Measurements from ENCODE around the gene PARD6G. TPM values are rescaled to one million over a fixed set of nuclear protein-coding genes. Genes with fewer than 3 reads are reported as not detected.

The PARD6G gene
- total and polyA plus RNA-seq, 2 of the 8 experiments (the other 6 are each of a cell fraction or from before 2014, with no cell fraction given) = 11.3 to 17.9 TPM

DNA sequence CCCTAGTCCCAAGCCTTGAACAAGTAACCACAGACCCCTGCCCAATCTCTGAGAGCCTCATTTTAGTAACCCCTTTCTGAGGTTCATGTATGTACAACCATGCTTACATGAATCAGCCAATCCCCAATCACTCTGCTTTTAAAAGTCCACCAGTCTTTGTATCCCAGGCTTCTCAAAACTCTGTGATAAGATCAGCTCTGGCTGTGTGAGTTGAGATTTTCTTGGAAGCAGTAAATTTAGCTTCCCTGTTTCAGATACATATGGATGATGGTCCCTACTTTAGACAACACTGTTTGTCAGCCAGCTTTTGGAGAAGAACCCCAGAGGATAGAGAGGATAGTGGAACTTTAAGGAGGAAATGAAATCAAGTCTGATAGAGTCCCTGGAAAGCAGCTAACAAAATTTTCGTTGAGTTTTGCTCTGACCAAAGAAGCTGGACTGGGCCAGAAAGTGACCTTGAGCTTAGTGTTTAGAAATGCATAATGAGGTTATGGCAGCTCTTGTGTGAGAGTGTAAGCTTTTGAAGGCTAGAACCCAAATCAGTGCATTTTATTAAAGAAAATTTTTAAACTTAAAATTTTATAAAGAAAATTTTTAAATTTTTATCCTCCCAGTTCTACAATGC is 134.6 kb downstream of the PARD6G start (continued):
- TF ChIP-seq, protein P1, sequence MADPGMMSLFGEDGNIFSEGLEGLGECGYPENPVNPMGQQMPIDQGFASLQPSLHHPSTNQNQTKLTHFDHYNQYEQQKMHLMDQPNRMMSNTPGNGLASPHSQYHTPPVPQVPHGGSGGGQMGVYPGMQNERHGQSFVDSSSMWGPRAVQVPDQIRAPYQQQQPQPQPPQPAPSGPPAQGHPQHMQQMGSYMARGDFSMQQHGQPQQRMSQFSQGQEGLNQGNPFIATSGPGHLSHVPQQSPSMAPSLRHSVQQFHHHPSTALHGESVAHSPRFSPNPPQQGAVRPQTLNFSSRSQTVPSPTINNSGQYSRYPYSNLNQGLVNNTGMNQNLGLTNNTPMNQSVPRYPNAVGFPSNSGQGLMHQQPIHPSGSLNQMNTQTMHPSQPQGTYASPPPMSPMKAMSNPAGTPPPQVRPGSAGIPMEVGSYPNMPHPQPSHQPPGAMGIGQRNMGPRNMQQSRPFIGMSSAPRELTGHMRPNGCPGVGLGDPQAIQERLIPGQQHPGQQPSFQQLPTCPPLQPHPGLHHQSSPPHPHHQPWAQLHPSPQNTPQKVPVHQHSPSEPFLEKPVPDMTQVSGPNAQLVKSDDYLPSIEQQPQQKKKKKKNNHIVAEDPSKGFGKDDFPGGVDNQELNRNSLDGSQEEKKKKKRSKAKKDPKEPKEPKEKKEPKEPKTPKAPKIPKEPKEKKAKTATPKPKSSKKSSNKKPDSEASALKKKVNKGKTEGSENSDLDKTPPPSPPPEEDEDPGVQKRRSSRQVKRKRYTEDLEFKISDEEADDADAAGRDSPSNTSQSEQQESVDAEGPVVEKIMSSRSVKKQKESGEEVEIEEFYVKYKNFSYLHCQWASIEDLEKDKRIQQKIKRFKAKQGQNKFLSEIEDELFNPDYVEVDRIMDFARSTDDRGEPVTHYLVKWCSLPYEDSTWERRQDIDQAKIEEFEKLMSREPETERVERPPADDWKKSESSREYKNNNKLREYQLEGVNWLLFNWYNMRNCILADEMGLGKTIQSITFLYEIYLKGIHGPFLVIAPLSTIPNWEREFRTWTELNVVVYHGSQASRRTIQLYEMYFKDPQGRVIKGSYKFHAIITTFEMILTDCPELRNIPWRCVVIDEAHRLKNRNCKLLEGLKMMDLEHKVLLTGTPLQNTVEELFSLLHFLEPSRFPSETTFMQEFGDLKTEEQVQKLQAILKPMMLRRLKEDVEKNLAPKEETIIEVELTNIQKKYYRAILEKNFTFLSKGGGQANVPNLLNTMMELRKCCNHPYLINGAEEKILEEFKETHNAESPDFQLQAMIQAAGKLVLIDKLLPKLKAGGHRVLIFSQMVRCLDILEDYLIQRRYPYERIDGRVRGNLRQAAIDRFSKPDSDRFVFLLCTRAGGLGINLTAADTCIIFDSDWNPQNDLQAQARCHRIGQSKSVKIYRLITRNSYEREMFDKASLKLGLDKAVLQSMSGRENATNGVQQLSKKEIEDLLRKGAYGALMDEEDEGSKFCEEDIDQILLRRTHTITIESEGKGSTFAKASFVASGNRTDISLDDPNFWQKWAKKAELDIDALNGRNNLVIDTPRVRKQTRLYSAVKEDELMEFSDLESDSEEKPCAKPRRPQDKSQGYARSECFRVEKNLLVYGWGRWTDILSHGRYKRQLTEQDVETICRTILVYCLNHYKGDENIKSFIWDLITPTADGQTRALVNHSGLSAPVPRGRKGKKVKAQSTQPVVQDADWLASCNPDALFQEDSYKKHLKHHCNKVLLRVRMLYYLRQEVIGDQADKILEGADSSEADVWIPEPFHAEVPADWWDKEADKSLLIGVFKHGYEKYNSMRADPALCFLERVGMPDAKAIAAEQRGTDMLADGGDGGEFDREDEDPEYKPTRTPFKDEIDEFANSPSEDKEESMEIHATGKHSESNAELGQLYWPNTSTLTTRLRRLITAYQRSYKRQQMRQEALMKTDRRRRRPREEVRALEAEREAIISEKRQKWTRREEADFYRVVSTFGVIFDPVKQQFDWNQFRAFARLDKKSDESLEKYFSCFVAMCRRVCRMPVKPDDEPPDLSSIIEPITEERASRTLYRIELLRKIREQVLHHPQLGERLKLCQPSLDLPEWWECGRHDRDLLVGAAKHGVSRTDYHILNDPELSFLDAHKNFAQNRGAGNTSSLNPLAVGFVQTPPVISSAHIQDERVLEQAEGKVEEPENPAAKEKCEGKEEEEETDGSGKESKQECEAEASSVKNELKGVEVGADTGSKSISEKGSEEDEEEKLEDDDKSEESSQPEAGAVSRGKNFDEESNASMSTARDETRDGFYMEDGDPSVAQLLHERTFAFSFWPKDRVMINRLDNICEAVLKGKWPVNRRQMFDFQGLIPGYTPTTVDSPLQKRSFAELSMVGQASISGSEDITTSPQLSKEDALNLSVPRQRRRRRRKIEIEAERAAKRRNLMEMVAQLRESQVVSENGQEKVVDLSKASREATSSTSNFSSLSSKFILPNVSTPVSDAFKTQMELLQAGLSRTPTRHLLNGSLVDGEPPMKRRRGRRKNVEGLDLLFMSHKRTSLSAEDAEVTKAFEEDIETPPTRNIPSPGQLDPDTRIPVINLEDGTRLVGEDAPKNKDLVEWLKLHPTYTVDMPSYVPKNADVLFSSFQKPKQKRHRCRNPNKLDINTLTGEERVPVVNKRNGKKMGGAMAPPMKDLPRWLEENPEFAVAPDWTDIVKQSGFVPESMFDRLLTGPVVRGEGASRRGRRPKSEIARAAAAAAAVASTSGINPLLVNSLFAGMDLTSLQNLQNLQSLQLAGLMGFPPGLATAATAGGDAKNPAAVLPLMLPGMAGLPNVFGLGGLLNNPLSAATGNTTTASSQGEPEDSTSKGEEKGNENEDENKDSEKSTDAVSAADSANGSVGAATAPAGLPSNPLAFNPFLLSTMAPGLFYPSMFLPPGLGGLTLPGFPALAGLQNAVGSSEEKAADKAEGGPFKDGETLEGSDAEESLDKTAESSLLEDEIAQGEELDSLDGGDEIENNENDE (IDR thresholded peaks at IDR 0.05; ENCODE audit: insufficient replicate concordance, low read length) = no peak
- no peak for TF ChIP-seq CREB1 (IDR thresholded peaks at IDR 0.05)
- TF ChIP-seq POLR2A (IDR thresholded peaks at IDR 0.05; ENCODE audit: control extremely low read depth in 1 of 2, low read depth in 2 of 2, low read length in 2 of 2) = peak in 1 of 2 experiments; percentile 58; a peak in 2 of 3 replicates
- no peak for TF ChIP-seq SUZ12 (IDR thresholded peaks at IDR 0.05; ENCODE audit: low read length)

Measured in H1 (cell line).